Duodenal mucosa (tissue), 2 donors: ENCODE data around the gene KISS1R.
"Not testable (repeated sequence)": the region's sequence is repeated elsewhere in the genome, so short reads cannot be mapped to it uniquely, and the experiment has no call there.

Experiments
- H3K27ac ChIP-seq: one replicate; pipeline ENCODE4 v1.7.0; 2013; ENCODE audit warnings: low read depth, low read length
- H3K27me3 ChIP-seq, 2 donors: one replicate each; pipeline ENCODE4 v1.7.0; 2013; ENCODE audit warnings: low read length in 2 of 2, control low read depth in 1 of 2; ENCODE audit not compliant: insufficient read depth in 2 of 2, control insufficient read depth in 1 of 2
- H3K36me3 ChIP-seq, 2 donors: one replicate each; pipeline ENCODE4 v1.7.0; 2013; ENCODE audit warnings: low read length in 2 of 2, control low read depth in 1 of 2; ENCODE audit not compliant: insufficient read depth in 2 of 2, control insufficient read depth in 1 of 2
- H3K4me1 ChIP-seq, 2 donors: one replicate each; pipeline ENCODE4 v1.7.0; 2013; ENCODE audit warnings: low read length in 2 of 2, control low read depth in 1 of 2; ENCODE audit not compliant: insufficient read depth in 2 of 2, control insufficient read depth in 1 of 2
- H3K4me3 ChIP-seq, 2 donors: one replicate each; pipeline ENCODE4 v1.7.0; 2013; ENCODE audit warnings: low read length in 2 of 2, low read depth in 1 of 2
- H3K9ac ChIP-seq, 2 donors: one replicate each; pipeline ENCODE4 v1.7.0; 2013; ENCODE audit warnings: low read length in 2 of 2, low read depth in 1 of 2
- H3K9me3 ChIP-seq, 2 donors: one replicate each; pipeline ENCODE4 v1.7.0; 2013; ENCODE audit warnings: low read length in 2 of 2, control low read depth in 1 of 2; ENCODE audit not compliant: control insufficient read depth in 1 of 2

The KISS1R gene

DNA sequence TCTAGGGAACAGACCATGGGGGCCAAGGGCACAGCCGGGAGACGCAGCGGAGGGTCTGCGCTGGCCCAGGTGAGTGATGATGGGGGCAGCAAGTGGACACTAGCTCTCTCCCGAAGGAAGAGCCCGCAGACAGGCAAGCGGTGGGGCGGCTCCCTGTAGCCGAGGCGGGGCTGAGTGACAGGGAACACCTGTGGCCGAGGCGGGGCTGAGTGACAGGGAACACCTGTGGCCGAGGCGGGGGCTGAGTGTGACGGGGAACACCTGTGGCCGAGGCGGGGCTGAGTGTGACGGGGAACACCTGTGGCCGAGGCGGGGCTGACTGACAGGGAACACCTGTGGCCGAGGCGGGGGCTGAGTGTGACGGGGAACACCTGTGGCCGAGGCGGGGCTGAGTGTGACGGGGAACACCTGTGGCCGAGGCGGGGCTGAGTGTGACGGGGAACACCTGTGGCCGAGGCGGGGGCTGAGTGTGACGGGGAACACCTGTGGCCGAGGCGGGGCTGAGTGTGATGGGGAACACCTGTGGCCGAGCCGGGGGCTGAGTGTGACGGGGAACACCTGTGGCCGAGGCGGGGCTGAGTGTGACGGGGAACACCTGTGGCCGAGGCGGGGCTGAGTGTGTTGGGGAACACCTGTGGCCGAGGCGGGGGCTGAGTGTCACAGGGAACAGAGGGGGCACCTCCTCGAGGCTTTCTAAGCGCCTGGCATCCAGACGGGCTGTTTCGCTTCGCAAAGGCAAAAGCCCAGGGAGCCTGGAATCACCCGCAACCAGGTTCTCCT is 25.5 kb upstream of the KISS1R start:
- H3K9me3 ChIP-seq, H3K4me1 ChIP-seq, H3K27me3 ChIP-seq, H3K27ac ChIP-seq: not testable (repeated sequence)
- H3K36me3 ChIP-seq = peaks cover 8 to 31% of the 10 kb centered on the region in 2 donors
- peak overlapping the region; percentile 83 to 84 for H3K4me3 ChIP-seq
- peak overlapping the region; percentile 57 to 92 for H3K9ac ChIP-seq

DNA sequence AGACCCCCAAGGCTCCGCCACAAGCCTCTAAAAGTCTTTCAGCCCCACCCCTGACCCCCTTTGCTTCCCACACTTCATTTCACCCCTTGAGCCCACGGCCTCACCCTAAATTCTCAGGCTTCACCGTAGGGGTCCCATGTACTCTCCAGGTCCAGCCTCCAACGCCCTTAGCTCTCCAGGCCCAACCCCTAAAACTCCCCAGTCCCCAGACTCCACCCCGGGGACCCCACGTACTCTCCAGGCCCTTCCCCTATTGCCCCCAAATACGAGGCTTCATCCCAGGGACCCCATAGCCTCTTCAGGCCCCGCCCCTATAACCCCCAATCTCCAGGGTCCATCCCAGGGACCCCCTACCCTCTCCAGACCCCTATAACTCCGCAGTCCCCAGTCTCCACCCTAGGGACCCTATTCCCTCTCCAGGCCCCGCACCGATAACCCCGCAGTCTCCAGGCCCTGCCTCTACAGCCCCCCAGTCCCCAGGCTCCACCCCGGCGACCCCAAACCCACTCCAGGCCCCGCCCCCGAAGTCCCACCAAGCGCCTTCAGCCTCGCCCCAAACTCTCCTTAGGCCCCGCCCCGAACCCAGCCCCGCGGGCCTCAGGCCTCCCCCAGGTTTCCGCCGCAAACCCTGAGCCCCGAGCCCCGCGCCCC is 24.8 kb upstream of the KISS1R start:
- peaks cover 8 to 33% of the 10 kb centered on the region in 2 donors for H3K36me3 ChIP-seq

DNA sequence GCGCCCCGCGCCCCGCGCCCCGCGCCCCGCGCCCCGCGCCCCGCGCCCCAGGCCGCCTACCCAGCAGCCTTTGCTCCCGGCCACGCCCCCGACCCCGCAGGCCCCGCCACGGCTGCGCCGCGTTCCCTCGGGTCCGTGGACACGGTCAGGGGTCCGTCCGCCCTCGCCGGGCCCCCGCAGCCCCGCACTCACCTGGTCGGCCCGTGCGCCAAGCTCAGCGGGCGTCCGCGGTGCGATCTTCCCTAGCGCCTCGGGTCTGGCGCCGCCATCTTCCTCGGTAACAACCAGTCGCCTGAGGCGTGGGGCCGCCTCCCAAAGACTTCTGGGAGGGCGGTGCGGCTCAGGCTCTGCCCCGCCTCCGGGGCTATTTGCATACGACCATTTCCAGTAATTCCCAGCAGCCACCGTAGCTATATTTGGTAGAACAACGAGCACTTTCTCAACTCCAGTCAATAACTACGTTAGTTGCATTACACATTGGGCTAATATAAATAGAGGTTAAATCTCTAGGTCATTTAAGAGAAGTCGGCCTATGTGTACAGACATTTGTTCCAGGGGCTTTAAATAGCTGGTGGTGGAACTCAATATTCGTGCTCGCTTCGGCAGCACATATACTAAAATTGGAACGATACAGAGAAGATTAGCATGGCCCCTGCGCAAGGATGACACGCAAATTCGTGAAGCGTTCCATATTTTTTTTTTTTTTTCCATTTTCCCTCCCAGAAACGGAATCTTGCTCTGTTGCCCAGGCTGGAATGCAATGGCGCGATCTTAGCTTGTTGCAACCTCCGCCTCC is 24.0 kb upstream of the KISS1R start, which contains the start of the genes MED16 and RNU6-9:
TSS of gene MED16 (minus strand) at position 294 of the 796 bp plus-strand sequence. CDS start 2,056 bp downstream, outside the sequence.
TSS of gene RNU6-9 (plus strand) at position 591 of the 796 bp plus-strand sequence.
- H3K27ac ChIP-seq = peak within 1 kb of the TSS; percentile 90
- no peaks in the 10 kb centered on the region for H3K27me3 ChIP-seq
- peak within 1 kb of the TSS; percentile 83 to 84 for H3K4me3 ChIP-seq
- H3K4me1 ChIP-seq = peaks cover 4 to 5% of the 10 kb centered on the region in 2 donors
- peak within 1 kb of the TSS; percentile 81 to 92 for H3K9ac ChIP-seq
- no peaks in the 10 kb centered on the region for H3K9me3 ChIP-seq
- H3K36me3 ChIP-seq = peaks cover 8 to 32% of the 10 kb centered on the region in 2 donors

More for the DNA sequence above, 24.8 kb upstream of the KISS1R start:
- Histone ChIP-seq H3K9ac (peak overlapping the region; percentile 57 to 92), H3K9me3 (no peaks in the 10 kb centered on the region), H3K27me3 (no peaks in the 10 kb centered on the region), H3K4me1 (peaks cover 4 to 5% of the 10 kb centered on the region in 2 donors), H3K27ac (peak overlapping the region; percentile 58), H3K4me3 (peak overlapping the region; percentile 83 to 84)

DNA sequence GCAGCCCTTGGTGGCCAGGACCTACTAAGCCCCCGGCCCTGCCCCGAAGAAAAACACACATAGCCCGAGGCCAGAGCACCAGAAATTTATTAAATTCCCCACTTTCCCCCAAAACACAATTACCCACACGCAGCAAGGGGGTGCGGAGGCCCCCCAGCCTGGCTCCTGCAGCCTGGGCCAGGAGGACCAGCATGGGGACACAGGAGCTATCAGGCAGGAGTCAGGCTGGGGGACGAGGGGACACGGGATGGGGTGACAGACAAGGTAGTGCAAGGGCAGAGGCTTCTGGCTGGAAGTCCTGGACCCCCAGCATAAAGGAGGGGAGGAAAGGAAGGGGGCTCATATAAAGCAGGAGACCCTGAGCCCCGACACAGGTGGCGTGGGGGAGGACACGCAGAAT is 20.7 kb upstream of the KISS1R start:
- peaks cover 0 to 22% of the 10 kb centered on the region in 2 donors for H3K36me3 ChIP-seq
- H3K9me3 ChIP-seq = no peaks in the 10 kb centered on the region
- H3K4me1 ChIP-seq = peaks cover 4 to 5% of the 10 kb centered on the region in 2 donors
- no peak overlapping the region for H3K4me3 ChIP-seq
- no peaks in the 10 kb centered on the region for H3K27me3 ChIP-seq
- no peak overlapping the region for H3K27ac ChIP-seq
- no peak overlapping the region for H3K9ac ChIP-seq

DNA sequence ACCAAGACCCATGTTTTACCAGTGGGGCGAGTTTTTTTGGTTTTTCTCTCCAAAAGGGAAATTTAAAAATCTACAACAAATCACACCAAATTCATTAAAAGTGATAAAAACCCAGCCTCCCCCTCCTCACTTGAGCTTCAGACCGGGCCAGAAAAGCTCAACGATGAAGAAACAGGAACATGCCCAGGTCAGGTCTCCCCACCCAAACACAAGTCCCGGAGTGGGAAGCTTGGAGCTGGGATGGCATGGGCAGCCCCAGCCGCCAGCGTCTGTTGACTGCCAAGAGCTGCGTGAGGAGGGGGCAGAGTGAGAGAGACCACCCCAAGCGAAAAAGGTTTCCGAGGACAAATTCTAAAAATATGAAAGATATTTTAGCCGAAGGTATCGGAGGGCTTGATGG is 20.1 kb upstream of the KISS1R start:
- H3K4me3 ChIP-seq = no peak overlapping the region
- H3K36me3 ChIP-seq = peaks cover 3 to 23% of the 10 kb centered on the region in 2 donors
- no peaks in the 10 kb centered on the region for H3K9me3 ChIP-seq
- H3K4me1 ChIP-seq = peaks cover 3% of the 10 kb centered on the region in 2 donors
- no peaks in the 10 kb centered on the region for H3K27me3 ChIP-seq
- no peak overlapping the region for H3K27ac ChIP-seq
- no peak overlapping the region for H3K9ac ChIP-seq

DNA sequence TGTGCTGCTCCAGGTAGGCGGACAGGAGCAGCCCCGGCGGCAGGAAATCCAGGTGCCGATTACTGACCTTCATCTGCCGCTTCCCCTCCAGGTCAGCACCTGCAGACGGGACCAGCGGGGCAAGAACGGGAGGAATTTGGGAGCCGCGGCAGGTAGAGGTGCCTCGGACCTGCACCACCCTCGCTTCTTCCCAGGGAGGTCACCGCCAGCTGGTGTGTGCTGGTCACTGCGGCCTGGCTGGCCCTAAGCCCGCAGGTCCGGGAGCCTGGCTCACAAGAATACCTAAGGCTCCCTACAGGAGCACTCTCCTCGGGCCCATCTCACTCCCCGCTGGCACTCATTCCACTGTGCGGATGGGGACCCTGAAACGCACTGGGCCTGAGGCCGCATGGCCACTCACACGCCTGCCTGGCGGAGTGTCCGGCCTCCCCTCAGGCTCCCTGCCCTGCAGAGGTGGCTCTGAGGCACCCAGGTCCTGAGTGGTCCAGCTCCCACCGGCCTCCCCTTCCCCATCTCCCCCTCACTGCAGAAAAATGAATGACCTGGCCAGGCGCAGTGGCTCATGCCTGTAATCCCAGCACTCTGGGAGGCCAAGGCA is 19.6 kb upstream of the KISS1R start:
- Histone ChIP-seq H3K9ac (no peak overlapping the region), H3K9me3 (no peaks in the 10 kb centered on the region), H3K27ac (no peak overlapping the region), H3K36me3 (peaks cover 3 to 23% of the 10 kb centered on the region in 2 donors), H3K27me3 (no peaks in the 10 kb centered on the region), H3K4me1 (no peaks in the 10 kb centered on the region), H3K4me3 (no peak overlapping the region)

DNA sequence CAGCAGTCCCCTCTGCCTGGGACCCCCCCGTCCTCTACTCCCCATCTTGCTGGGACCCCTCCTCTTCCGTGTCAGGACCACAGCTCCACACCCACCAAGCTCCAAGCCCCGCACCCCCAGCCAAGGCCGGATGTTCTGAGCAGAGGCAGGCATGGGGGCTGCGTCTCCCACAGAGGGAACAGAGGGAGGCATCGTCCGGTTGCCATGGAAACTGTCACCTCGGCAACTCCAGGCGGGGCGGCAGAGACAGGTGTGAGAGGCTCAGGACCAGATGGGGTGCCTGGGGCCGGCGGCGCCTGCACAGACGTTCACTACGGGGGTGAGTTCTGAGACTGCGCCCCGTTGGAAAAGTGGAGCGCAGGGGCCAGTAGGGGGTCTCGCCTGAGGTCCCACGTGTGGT is 18.5 kb upstream of the KISS1R start:
- peaks cover 3 to 23% of the 10 kb centered on the region in 2 donors for H3K36me3 ChIP-seq

DNA sequence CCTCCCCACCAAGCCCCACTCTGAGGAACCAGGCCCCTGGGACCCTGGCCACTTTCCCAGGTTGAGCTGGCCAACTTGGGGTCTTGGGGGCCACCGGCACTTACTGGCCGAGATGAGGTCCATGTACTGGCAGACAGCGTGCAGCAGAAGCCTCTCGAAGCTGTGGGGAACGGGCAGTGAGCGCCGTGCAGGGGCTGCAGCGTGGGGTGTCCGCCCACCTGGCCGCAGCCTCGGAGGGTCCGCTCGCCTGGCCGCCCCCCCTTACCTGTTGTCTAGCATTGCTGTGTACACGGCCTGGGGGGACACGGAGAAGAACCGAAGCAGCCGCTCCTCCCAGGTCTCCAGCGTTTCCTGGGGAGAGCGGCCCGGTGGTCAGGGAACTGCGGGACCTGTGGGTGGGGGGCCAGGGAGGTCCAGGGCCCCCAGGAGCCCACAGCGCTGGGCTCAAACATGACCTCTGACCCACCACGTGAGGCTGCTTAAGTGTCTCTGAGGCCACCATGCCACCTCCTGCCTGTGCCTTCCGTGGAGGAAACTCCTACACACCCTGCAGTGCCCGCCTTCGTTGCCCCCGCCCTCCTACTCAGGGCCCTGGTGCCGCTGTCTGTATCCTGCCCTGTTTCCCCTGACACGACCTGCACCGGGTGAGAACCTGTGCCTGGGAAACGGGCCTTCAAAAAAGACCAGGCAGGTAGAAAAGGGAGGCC is 17.6 kb upstream of the KISS1R start:
- no peak overlapping the region for H3K4me3 ChIP-seq
- H3K9me3 ChIP-seq = no peaks in the 10 kb centered on the region
- no peak overlapping the region for H3K27ac ChIP-seq
- no peaks in the 10 kb centered on the region for H3K4me1 ChIP-seq
- H3K27me3 ChIP-seq = no peaks in the 10 kb centered on the region
- no peak overlapping the region for H3K9ac ChIP-seq
- peaks cover 3 to 23% of the 10 kb centered on the region in 2 donors for H3K36me3 ChIP-seq

More for the DNA sequence above, 18.5 kb upstream of the KISS1R start:
- Histone ChIP-seq H3K4me1 (no peaks in the 10 kb centered on the region), H3K4me3 (no peak overlapping the region), H3K9me3 (no peaks in the 10 kb centered on the region), H3K27ac (no peak overlapping the region), H3K27me3 (no peaks in the 10 kb centered on the region), H3K9ac (no peak overlapping the region)

DNA sequence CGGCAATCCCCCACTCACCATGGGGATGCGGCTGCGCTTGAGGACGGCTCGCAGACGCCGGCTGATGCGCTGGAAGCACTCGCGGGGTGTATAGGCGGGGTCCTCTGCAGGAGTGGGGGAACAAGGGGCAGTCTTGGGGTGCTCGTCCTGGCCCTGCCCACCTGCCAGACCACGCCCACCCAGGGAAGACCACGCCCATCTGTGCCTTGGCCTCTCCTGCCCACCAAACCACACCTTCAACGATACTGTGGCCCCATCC is 17.2 kb upstream of the KISS1R start:
- Histone ChIP-seq H3K36me3 (peaks cover 3 to 23% of the 10 kb centered on the region in 2 donors), H3K9me3 (no peaks in the 10 kb centered on the region), H3K4me1 (no peaks in the 10 kb centered on the region), H3K4me3 (no peak overlapping the region), H3K27ac (no peak overlapping the region), H3K9ac (no peak overlapping the region), H3K27me3 (no peaks in the 10 kb centered on the region)
